ENCODE data around the gene DPM3.
"Not testable (repeated sequence)": the region's sequence is repeated elsewhere in the genome, so short reads cannot be mapped to it uniquely, and the experiment has no call there.

Gene DPM3

GRCh38 chr1:155162631-155163030 lies 22.3 kb upstream of the DPM3 start:
- not testable (repeated sequence) for DNase-seq (ENCODE audit: low read depth in 2 of 3, low spot score in 2 of 3)

GRCh38 chr1:155160128-155160527 lies 19.8 kb upstream of the DPM3 start:
- no peak for DNase-seq (ENCODE audit: low read depth in 2 of 3, low spot score in 2 of 3)

GRCh38 chr1:155158991-155159390 lies 18.7 kb upstream of the DPM3 start:
- DNase-seq (ENCODE audit: low read depth in 2 of 3, low spot score in 2 of 3): no peak

- DNase-seq (ENCODE audit: low read depth in 2 of 3, low spot score in 2 of 3): not testable (repeated sequence)
Observed at GRCh38 chr1:155155996-155156643, 15.8 kb upstream of the DPM3 start.

GRCh38 chr1:155145491-155145890 lies 5.2 kb upstream of the DPM3 start:
- DNase-seq (ENCODE audit: low read depth in 2 of 3, low spot score in 2 of 3): no peak

GRCh38 chr1:155141749-155142148 lies 1.4 kb upstream of the DPM3 start:
- DNase-seq (ENCODE audit: low read depth in 2 of 3, low spot score in 2 of 3): no peak

GRCh38 chr1:155140630-155140953 lies 261 bp upstream of the DPM3 start:
- no peak for DNase-seq (ENCODE audit: low read depth in 2 of 3, low spot score in 2 of 3)

- no peak for DNase-seq (ENCODE audit: low read depth in 2 of 3, low spot score in 2 of 3)
Observed at GRCh38 chr1:155137154-155137949, 3.0 kb downstream of the DPM3 start.

GRCh38 chr1:155136748-155137147 lies 3.6 kb downstream of the DPM3 start:
- no peak for DNase-seq (ENCODE audit: low read depth in 2 of 3, low spot score in 2 of 3)

- DNase-seq (ENCODE audit: low read depth in 2 of 3, low spot score in 2 of 3): peak; percentile 84 to 91 (median 85)
Observed at GRCh38 chr1:155135415-155136028, 4.8 kb downstream of the DPM3 start, which contains the start of gene SLC50A1. SLC50A1 (plus strand) TSS chr1:155135852; CDS start chr1:155135912, 60 bp downstream.

GRCh38 chr1:155134880-155135414 lies 5.4 kb downstream of the DPM3 start:
- DNase-seq (ENCODE audit: low read depth in 2 of 3, low spot score in 2 of 3): peak in 2 of 3 experiments; percentile 38 to 45

- DNase-seq (ENCODE audit: low read depth in 2 of 3, low spot score in 2 of 3): no peak
Observed at GRCh38 chr1:155134322-155134721, 6.0 kb downstream of the DPM3 start.

GRCh38 chr1:155133799-155134281 lies 6.5 kb downstream of the DPM3 start:
- no peak for DNase-seq (ENCODE audit: low read depth in 2 of 3, low spot score in 2 of 3)

- DNase-seq (ENCODE audit: low read depth in 2 of 3, low spot score in 2 of 3): no peak
Observed at GRCh38 chr1:155131856-155132255, 8.5 kb downstream of the DPM3 start.

GRCh38 chr1:155131285-155131684 lies 9.0 kb downstream of the DPM3 start:
- DNase-seq (ENCODE audit: low read depth in 2 of 3, low spot score in 2 of 3): no peak

- DNase-seq (ENCODE audit: low read depth in 2 of 3, low spot score in 2 of 3): no peak
Observed at GRCh38 chr1:155130272-155131006, 9.9 kb downstream of the DPM3 start.

GRCh38 chr1:155128755-155129473 lies 11.4 kb downstream of the DPM3 start:
- DNase-seq (ENCODE audit: low read depth in 2 of 3, low spot score in 2 of 3): no peak

- no peak for DNase-seq (ENCODE audit: low read depth in 2 of 3, low spot score in 2 of 3)
Observed at GRCh38 chr1:155127967-155128754, 12.2 kb downstream of the DPM3 start.

- peak in 1 of 3 experiments; percentile 18 for DNase-seq (ENCODE audit: low read depth in 2 of 3, low spot score in 2 of 3)
Observed at GRCh38 chr1:155127105-155127966, 13.0 kb downstream of the DPM3 start, which contains the start of gene EFNA1. EFNA1 (plus strand) TSS chr1:155127876; CDS start chr1:155127978, 102 bp downstream.

All from activated CD8-positive, alpha-beta memory T cell treated with anti-CD3 and anti-CD28 coated beads for 48 hours (primary cell).